Right renal cortex interstitium (tissue), 3 donors: ENCODE results near the gene GOLGA1. TPM values are rescaled to one million over a fixed set of nuclear protein-coding genes. Genes with fewer than 3 reads are reported as not detected.
"Not testable (repeated sequence)": the region's sequence is repeated elsewhere in the genome, so short reads cannot be mapped to it uniquely, and the experiment has no call there.

Experiments
- DNase-seq, 3 donors: peaks; one replicate each; pipeline ENCODE4 v3.0.0-alpha.2; 2013; ENCODE audit warnings: low read depth in 3 of 3, low spot score in 2 of 3
- polyA plus RNA-seq, 3 donors: library from polyadenylated mRNA; unstranded; fragments of 120-200 nt; gene quantifications; one replicate each; pipeline ENCODE4 v1.2.1, GENCODE V29; 2013; ENCODE audit not compliant: insufficient read length in 3 of 3

The GOLGA1 gene
- polyA plus RNA-seq, 3 donors, result 15.0 to 16.8 (median 15.5) TPM

DNA sequence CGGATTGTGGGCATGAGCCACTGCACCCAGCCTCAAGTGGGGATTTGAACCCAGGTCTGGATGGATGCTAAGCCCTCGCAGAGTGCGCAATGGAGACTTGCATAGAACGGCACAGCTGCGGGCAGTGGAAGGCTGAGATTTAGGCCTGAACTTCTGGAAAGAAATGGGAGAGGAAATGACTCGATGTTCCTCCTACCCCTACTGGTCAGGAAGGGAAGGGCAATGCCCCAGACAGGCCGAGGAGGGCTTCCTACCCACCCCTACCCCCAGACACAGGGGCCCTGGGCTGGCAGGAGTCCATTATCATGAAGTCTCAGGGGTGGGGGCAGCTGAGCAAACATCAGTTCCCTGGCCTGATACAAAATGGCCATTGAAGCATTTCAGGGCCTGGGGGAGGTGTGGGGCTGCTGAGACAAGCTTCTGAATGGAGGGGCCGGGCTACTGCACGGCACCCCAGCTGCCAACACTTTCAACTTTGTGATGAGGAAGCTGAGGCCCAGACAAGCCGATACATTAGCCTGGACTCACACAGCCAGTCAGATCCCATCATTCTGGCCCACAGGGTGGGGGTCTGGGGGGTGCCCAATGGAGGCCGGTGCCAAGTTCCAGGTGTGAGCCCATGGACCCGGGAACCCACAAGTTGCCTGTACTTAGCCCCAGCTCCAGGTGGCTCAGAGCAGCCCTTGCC is 101.1 kb downstream of the GOLGA1 start:
- DNase-seq, result no peak

DNA sequence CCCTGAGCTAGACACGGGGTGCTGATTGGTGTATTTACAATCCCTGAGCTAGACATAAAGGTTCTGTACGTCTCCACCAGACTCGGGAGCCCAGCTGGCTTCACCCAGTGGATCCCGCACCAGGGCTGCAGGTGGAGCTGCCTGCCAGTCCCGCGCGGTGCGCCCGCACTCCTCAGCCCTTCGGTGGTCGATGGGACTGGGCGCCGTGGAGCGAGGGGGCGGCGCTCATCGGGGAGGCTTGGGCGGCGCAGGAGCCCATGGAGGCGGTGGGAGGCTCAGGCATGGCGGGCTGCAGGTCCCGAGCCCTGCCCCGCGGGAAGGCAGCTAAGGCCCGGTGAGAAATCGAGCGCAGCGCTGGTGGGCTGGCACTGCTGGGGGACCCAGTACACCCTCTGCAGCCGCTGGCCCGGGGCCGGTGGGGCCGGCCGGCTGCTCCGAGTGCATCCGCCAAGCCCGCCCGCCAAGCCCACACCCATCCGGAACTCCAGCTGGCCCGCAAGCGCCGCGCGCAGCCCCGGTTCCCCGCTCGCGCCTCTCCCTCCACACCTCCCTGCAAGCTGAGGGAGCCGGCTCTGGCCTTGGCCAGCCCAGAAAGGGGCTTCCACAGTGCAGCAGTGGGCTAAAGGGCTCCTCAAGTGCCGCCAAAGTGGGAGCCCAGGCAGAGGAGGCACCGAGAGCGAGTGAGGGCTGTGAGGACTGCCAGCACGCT is 102.2 kb downstream of the GOLGA1 start:
- DNase-seq, result not testable (repeated sequence)

DNA sequence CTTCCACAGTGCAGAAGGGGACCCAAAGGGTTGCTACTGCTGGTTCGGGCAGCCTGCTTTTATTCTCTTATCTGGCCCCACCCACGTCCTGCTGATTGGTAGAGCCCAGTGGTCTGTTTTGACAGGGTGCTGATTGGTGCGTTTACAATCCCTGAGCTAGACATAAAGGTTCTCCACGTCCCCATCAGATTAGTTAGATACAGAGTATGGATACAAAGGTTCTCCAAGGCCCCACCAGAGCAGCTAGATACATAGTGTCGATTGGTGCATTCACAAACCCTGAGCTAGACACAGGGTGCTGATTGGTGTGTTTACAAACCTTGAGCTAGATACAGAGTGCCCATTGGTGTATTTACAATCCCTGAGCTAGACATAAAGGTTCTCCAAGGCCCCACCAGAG is 102.8 kb downstream of the GOLGA1 start:
- DNase-seq, result not testable (repeated sequence)

DNA sequence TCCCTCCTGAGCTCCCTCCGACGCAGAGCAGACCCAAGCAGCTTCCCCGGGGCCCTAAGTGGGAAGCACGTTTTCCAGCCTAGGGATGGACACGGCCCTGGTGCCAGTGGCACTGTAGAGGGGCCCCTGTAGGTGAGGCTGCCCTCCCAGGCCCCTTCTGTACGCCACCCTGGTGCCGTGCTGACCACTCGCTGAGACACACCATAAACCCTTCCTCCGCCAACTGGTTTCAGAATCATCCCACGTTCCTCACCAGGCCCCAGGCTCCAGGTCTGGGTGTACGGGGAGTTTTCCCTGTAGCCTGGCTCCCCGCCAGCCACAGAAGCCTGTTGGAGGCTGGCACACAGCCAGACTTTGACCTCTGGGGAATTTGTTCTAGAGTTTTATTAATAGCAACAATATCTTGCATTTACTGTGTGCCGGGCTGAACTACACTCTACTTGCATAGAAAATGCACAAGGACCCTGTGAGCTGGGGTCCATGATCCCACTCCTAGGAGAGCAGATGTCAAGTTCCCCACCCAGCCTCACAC is 105.8 kb downstream of the GOLGA1 start:
- peak in 1 of 3 donors; percentile 43 for DNase-seq

DNA sequence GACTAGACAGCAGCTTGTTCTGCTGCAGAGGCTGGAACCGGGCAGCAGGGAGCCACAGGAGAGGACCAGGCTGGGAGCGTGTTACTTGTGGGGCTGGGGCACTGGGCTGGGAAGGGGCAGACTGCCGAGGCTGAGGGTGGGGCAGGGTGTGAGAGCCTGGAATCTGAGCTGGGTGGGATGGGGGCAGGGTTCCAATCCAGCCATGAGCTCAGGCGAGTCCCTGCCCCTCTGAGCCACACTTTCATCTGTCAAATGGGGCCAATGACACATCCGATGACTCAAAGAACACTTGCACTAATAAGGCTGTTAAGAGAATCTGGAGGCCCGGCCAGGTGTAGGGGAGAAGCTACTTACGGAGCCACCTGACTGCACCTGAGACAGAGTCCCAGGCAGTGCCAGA is 106.3 kb downstream of the GOLGA1 start:
- DNase-seq, result no peak

DNA sequence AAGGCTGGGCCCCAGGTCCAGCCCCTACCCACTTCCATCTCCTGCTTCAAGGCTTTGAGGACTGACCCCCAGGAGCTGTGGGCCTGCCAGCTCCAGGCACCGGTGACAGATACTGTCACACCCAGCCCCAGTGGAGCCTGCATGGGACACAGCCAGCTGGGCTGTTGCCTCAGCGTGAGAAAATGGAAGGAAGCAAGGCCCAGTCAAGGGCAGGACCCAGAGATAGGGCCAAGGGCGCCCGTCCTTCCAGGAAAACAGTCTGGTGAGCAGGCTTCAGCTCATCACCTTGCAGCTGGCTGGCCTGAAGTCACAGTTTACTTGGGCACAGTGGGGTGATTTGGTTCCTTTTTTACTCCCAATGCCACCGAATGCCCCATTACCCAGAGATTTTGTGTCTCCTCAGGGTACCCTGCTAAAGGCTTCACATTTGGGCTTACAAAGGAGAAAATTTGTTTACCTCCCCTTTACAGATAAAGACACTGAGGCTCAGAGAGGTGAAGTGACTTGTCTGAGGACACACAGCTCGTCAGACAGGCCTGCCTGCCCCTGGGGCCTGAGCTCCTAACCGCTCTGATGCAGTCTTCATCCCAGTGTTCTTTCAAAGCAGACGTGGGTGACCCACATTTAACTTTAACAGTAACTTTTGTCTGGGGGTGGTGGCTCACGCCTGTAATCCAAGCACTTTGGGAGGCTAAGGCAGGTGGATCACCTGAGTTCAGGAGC is 109.1 kb downstream of the GOLGA1 start:
- DNase-seq, result no peak

DNA sequence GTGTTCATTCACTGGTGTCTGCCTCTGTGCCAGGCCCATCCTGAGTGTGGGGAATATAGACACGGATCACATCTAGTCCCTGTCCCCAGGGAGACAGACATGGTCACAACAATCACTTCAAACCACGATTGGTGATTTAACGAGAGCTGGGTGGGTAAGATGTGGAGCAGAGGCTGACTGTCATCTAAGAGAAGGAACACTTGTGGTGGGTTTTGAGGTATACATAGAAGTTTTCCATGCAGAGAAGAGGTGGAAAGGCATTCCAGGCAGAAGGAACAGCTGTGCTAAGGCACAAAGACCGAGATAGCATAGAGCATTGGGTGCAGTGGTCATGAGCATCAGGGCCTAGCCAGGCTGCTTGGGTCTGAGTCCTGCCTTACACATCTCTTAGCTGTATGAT is 110.3 kb downstream of the GOLGA1 start:
- DNase-seq, result no peak

DNA sequence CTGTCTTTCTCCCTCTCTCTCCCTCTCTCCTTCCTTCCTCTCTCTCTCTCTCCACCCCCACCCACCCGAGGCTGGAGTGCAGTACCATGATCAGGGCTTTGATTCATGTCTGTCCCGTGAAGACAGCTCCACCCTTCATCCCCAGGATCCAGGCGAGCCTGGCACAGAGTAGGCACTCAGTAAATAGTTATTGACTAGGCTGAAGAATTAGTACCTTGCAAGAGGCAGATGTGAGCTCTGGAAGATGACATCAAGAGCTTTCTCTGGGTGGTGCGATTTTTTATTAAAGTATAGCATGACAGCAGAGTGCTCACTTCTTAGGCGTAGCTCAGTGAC is 111.6 kb downstream of the GOLGA1 start:
- no peak for DNase-seq

DNA sequence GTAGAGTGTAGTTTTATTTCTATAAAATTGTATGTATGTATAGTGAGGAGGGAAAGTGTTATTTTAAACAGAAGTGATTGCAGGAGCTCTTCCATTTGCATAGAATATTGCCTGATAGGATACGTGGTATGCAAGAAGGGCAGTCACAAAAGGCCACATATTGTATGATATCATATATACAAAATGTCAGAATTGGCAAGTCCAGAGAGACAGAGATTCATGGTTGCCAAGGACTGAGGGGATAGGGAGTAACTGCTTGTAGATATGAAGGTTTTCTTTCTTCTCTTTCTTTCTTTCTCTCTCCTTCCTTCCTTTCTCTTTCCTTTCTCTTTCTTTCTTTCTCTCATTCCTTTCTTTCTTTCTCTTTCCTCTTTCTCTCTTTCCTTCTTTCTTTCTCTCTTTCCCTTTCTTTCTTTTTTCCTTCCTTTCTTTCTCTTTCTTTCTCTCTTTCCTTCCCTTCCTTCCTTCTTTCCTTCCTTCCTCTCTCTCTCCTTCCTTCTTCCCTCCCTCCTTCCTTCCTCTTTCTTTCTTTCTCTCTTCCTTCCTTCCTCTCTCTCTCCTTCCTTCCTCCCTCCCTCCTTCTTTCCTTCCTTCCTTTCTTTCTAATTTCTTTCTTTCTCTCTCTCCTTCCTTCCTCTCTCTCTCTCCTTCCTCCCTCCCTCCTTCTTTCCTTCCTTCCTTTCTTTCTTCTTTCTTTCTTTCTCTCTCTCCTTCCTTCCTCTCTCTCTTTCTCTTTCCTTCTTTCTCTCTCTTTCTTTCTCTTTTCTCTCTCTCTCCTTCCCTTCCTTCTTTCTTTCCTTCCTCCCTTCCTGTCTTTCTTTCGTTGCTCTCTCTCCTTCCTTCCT is 112.2 kb downstream of the GOLGA1 start:
- DNase-seq, result no peak

Other genes starting within 250 kb of the GOLGA1 start
- gene NR6A1, start 169.8 kb downstream of the GOLGA1 start, polyA plus RNA-seq, result 1 to 10 TPM in 1 of 3 donors, under 1 TPM in 2; 0.57 to 1.1 (median 0.89) TPM
- 10 to 100 TPM; 21.4 to 23.8 (median 23.3) TPM for gene OLFML2A, start 163.9 kb downstream of the GOLGA1 start, polyA plus RNA-seq
- under 1 TPM; 0.24 to 0.37 (median 0.37) TPM for gene WDR38, start 87.6 kb downstream of the GOLGA1 start, polyA plus RNA-seq
- 100 to 1,000 TPM; 727 to 776 (median 751) TPM for gene RPL35, start 79.1 kb downstream of the GOLGA1 start, polyA plus RNA-seq
- gene ARPC5L, start 79.0 kb downstream of the GOLGA1 start, polyA plus RNA-seq, result 10 to 100 TPM; 38.3 to 40.2 (median 38.7) TPM
- 10 to 100 TPM in 1 of 3 donors, 1 to 10 TPM in 2; 9.5 to 10.7 (median 9.9) TPM for gene SCAI, start 202.4 kb upstream of the GOLGA1 start, polyA plus RNA-seq
- gene PPP6C, start 248.7 kb upstream of the GOLGA1 start, polyA plus RNA-seq, result 10 to 100 TPM; 62.5 to 66.8 (median 65.4) TPM